GM18519 (cell line): Measurements from ENCODE around the gene CD48.
"Not testable (repeated sequence)": the region's sequence is repeated elsewhere in the genome, so short reads cannot be mapped to it uniquely, and the experiment has no call there.

Experiments used
- ATAC-seq: cut with Tn5 transposase; IDR thresholded peaks from one replicate; pipeline ENCODE4 v1.9.1; 2021; ENCODE audit warnings: mild to moderate bottlenecking, moderate library complexity; ENCODE audit not compliant: unreplicated experiment, low FRiP score

CD48 gene

DNA sequence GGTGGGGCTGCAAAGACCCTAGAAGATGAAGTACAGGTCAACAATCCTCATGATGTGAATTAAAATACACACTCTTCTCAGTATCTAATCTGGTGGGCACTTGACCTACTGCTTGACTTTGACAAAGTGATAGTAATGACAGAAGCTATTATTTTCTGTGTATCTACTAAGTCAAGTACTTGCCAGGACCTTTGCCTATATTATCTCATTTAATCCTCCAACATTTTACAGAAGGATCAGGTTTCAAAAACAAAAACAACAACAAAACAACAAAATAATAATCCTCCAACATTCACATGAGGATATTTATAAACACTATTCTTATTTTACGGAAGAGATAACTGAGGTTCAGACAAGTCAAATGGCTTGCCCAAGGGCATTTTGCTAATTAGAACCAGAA, 4.4 kb upstream of the CD48 start:
- ATAC-seq = no peak

DNA sequence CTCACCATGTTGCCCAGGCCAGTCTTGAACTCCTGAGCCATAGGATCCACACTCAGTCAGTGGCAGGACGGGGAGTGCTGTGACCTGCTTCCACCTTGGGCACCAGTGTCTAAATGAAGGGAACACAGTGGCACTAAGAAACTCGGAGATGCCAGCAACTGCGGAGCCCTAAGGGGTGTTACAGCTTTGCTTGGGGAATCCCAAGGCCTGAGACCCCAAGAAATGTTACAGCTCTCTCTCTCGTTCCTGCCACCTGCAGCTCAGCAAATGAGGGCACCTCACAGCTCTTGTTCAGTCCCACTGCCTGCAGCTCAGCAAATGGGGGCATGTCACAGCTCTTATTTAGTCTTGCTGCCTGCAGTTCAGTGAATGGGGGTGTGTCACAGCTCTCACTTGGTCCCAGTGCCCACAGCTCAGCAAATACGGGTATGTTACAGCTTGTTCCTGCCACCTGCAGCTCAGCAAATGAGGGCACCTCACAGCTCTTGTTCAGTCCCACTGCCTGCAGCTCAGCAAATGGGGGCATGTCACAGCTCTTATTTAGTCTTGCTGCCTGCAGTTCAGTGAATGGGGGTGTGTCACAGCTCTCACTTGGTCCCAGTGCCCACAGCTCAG, 2.5 kb upstream of the CD48 start:
- ATAC-seq = not testable (repeated sequence)

DNA sequence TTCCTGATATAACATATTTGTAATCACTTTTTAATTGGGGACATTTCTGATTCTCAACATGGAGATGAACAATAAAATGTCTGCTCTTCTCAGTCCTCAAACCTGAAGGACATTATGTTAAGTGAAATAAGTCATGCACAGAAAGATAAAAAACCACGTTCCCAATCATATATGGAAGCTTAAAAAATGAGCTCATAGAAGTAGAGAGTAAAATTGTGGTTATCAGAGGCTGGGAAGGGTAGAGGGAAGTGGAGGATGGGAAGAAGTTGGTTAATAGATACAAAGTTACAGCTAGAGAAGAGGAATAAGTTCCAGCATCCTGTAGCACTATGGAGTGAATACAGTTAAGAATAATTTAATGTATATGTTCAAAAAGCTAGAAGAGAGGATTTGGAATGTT, 1.5 kb upstream of the CD48 start:
- ATAC-seq = no peak

DNA sequence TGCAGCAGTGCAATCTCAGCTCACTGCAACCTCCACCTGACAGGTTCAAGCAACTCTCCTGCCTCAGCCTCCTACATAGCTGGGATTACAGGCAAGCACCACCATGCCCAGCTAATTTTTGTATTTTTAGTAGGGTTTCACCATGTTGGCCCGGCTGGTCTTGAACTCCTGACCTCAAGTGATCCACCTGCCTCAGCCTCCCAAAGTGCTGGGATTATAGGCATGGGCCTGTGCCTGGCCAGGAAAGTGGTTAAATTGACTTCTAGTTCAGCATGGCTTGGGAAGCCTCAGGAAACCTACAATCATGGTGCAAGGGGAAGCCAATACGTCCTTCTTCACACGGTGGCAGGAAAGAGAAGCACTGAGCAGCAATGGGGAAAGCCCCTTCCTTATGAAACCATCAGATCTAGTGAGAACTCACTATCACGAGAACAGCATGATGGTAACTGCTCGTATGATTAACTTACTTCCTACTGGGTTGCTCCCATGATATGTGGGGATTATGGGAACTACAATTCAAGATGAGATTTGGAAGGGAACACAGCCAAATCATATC, 981 bp upstream of the CD48 start:
- ATAC-seq = not testable (repeated sequence)

DNA sequence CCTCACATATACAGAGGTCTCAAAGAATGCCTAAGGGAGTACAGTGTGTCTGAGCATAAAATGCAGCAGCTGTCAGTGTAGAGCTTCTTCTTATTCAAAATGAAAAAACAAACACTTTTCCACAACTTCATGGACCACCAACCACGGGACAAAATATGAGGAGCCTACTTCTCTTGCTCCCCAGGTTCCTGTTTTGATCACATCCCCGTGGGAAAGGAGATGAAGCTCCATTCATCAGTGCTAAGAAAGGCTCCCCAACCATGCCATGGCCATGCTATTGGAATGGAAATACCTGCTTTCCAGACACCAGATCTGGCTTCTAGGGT, 383 bp downstream of the CD48 start:
- no peak for ATAC-seq

DNA sequence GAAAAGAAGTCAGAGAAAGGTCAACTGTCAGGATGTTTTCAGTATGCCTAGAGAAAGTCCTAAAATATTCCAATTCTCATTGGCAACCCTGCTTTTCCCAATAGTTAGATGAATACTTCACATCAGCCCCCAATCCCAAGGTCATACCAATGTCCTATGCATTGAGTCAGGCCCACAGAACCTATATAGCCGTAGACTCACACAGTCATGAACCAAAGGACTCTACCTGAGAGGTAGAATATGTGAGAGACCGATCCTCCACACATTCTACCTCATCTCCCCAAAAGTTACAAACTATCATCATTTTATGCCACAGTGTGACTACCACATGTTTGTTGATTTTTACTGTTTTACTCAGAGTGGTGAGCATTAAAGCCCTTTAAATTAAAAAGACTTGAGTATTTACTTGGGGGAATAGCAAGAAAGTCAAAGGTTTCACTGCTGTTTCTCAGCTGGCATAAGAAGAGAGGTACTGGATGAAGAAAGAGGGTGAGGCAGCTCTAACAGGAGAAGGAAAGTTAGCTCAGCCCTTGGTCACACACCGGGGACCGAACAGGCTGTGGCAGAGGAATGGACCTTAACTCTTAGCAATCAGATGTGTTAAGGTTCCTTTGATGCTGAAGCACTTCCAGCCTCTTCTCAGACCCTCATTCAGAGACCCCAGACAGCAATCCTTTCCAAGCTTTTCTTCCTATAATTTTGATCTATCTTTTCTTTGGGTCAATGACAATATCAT, 937 bp downstream of the CD48 start:
- no peak for ATAC-seq

DNA sequence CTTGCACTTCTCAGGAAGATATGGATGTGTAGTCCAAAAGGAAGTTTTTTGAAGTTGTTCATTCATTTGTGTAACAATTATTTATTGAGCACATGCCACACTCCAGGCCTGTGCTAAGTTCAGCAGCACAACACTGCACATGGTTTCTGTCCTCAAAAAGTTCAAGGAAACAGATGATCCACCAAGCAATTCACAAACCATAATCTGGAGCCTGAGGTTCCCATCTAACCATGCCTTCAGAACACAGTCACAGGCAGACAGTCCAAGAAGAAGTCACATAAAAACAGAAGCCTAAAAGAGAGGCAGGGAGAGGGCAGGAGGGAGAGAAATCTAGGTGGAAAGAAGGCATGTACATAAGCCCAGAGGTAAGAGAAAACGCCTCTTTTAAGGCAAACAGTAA, 1.9 kb downstream of the CD48 start:
- no peak for ATAC-seq

DNA sequence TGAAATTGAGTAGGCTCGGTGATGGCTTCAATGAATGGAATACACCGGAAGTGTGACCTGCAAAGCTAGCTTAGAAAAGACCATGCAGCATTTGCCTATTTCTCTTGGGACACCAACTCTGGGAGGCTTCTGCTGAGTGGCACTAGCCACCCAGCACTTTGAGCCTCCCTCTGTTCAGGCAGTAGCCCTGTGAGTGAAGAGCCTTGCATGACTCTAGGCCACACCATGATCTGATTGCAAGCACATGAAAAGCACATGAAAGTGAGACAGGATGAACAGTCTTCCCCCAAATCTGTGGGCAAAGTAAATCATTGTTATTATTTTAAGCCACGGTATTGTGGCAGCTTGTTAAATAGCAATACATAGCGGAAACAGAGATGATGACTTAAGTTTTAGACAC, 2.8 kb downstream of the CD48 start:
- ATAC-seq = no peak

DNA sequence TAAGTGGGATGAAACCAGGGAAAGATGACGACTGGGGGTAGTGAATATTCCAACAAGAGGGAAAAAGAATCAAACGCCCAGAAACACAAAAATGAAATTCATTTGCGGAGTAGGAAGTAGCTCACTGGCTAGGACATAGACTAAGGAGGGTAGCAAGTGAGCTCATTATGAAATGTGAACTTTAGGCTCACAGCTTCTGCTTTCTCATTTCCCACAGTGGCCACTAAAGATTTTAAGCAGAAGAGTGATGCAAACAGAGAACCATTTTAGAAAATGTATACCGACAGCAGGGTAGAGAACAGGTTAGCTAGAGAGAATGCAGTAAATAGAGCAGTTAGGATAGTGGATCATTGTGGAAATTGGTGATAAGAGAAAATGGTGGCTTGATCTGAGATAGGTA, 3.5 kb downstream of the CD48 start:
- no peak for ATAC-seq

DNA sequence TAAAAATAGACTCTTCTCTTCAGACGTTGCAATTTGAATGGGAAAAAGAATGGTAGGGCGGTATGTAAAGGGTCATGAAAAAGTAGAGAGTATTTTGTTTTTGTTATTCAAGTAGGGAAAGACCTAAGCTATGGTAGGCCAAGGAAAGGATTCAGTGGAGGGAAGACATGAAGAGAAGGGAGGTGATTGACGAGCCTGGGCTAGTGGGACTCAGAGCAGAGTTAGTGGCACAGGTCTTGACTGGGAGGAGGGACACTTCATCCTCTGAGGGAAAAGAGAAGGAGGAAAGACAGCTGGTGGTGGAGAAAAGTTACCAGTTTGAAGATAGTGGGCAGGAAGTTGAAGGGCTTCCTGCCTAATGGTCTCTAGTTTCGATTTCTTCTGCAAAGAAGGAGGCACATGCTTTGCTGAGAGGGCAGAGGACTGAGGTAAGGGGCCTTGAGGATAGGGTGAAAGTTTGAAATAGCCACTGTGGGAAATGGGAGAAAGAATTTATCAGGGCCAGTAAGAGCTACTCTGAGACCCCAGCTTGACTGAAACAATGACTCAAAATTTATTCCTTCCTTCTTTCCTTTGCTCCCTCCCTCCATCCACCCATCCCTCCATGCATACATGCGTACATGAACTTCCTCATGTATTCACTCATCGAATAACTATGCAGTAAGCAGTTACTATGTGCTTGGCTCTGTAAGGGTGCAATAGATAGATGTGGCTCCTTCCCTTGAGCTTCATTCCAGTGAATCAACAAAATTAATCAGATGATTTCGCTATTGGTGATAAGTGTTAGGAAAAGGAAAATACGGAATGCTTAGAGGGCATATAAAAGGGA, 4.2 kb downstream of the CD48 start:
- ATAC-seq = no peak

DNA sequence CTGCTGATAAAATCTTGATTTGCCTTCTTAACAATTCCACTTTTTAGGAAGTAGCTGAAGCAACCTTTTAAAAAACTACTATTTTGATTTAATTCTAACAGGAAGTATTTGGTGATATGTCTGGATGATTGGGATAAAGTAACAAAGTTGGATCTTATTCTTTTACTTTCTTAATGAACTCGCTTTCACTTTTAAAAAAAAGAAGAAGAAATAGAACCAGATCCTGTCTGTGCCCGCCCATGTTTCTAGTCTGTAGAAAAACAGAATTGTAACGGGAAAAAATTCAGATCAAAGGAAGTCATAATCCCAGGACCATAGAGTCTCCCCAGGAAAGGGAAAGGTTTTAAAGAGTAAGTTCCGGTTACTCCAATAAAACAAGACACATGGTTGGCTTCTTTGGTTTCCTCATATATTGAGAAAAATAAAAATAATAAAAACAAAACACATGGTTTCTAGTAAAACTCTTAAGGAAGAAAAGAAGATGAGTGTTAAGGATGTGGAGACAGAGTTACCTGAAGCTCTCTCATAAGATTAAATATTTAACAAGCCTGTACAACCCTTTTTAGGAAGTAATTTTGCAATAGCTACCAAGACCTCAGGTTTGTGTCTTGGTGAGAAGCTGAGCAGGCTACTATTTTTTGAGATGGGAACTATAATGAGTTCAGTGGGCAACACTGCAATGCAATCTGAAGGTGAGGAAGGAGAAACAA, 4.9 kb downstream of the CD48 start:
- no peak for ATAC-seq

DNA sequence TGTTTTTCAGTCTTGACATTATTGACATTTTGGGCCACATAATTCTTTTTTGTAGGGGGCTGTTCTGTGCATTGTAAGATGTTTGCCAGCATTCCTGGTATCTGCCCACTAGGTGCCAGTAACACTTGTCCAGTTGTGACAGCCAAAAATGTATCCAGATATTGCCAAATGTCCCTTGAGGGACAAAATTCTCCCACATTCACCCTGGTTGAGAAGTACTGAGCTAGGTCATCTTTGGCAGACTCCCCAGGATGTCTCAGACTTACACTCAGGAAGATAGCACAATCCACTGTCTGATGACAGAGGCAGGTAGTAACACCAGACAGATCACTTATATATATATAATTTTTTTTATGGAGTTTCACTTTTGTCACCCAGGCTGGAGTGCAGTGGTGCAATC, 5.9 kb downstream of the CD48 start:
- no peak for ATAC-seq

DNA sequence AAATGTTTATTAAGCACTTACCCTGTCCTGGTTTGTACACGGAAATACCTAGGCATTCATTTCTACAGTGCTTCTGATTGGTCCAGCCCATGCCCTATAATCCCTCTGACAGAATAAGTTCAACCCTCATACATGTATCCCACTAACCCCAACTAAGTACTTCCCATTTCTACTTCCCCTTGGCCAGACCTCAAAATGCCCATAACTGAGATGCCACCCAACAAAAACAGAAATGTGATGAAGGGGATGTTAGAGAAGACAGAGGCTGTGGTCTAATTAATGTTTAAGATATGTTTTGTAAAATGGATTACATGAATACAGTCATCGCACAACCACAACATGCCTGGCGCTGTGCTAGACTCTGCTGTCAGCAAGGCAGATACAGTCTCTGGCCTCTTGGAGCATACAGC, 6.4 kb downstream of the CD48 start:
- not testable (repeated sequence) for ATAC-seq

DNA sequence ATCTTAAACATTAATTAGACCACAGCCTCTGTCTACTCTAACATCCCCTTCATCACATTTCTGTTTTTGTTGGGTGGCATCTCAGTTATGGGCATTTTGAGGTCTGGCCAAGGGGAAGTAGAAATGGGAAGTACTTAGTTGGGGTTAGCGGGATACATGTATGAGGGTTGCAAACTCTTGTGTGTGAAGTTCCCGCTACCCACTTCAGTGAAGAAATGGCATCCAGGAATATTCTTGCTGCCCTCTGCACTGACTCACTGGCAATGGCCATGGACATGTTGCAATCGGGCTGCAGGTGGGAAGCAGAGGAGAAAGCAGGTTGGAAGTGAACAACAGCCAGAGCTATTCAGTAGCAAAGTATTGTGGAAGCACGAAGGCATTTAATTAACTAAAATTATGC, 7.4 kb downstream of the CD48 start:
- no peak for ATAC-seq

DNA sequence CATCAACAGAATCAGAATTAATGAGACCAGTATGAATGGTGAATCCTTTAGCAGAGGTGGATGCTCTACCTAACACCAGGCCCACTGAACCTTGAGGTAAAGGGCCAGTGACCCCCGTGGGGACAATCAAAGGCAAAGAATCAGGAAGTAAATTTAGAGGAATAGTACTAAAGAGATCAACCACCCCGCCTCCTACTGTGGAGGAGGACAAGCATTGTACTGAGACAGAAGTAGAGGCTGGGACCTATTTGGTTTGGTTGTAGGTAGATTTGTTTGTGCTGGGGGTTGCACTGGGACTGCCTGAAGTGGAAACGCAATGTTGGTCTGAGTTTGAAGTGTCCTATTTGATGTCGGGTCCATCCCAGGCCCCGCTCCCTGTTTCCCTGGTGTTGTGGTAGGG, 9.5 kb downstream of the CD48 start:
- ATAC-seq = no peak

DNA sequence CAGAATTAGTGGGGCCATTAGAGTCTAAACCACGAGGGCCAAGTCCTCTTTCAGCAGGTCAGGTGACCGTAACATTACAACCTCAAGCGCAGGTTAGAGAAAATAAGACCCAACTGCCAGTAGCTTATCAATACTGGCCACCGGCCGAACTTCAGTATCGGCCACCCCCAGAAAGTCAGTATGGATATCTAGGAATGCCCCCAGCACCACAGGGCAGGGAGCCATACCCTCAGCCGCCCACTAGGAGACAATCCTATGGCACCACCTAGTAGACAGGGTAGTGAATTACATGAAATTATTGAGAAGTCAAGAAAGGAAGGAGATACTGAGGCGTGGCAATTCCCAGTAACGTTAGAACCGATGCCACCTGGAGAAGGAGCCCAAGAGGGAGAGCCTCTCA, 19.2 kb downstream of the CD48 start:
- ATAC-seq = not testable (repeated sequence)

DNA sequence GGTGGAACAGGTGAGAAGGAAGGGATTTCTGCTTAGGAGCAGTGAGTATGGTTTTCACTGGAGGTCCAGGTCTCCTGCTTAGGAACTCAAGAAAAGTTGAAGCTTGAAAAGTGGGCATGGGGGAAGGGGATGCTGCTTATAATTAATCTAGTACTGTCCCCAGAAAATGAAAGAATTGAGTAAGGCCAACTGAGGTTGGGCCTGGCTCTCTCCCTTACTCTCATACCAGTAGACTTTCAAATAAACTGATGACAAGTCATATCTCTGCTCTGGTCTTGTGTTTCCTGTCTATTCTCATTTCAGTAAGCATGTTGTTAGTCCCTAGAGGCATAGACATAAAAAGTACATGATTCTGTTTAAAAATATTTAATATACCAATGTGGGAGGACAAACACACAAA, 26.4 kb downstream of the CD48 start:
- ATAC-seq = no peak

DNA sequence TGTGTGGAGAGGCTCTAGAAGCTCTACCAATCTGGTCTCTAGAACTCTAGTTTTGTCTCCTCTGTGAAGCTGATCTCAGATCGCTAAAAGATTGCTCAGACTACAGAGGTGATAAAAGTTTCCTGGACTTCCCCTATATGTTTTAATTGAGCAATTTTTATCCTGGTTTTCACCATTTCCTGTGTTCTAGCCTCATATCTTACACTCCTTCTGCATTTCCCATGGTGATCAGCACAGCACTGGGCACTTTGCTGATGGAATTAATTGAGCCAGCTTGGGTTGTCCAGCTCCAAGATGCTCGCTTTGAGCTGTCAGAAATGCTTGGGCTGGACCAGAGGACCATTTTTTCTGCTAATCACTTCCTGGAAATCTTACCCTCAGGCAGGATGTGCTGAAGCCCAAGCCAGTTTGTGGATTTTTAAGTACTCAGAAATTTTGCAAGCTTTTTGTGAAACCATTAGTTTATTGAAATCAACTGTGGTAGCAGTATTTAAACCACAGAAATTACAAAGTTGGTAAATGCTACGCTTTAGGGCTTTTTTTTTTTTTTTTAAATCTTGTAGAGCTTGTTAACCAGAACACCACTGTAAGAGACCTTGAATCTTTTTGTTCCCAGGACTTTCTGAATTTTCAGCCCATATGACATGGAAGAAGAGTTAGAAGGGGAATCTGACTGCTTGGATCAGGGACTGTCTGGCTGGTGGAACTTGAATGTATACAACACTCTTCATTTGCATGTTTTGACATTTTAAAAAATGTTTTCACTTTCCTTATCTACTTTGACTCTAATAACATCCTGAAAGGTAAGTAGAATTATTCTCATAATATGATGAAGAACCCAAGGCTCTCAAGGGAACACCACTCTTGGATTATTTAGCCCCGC, 28.4 kb downstream of the CD48 start:
- ATAC-seq = no peak

DNA sequence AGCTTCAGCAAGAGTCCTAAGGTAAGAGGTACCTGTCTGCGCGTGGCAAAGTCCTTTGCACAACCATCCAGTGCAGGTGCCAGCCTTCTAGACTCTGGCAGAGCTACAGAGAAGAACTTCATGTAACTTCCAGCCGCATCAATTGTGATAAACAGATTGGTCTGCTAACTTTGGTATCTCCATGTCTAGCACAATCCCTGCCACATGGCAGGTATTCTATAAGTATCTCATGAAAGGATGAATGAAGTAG, 29.8 kb downstream of the CD48 start:
- ATAC-seq = no peak
